ENCODE measurements around the gene SMYD2.

- TF ChIP-seq SIN3A (IDR thresholded peaks at IDR 0.05; ENCODE audit: low read depth) (no peak), YY1 (IDR thresholded peaks at IDR 0.05; ENCODE audit: extremely low read depth, insufficient replicate concordance, low read depth, low read length) (no peak), CTCF (IDR thresholded peaks at IDR 0.05 in 2 of 3, conservative IDR thresholded peaks at IDR 0.05 in 1 of 3; ENCODE audit: borderline replicate concordance in 1 of 3, insufficient read depth in 1 of 3, low read depth in 2 of 3, low read length in 2 of 3) (no peak), RAD21 (IDR thresholded peaks at IDR 0.05; ENCODE audit: low read depth) (no peak)
Observed at GRCh38 chr1:214360525-214361164, 79.7 kb downstream of the SMYD2 start.
